ENCODE measurements around the gene MED28.

The MED28 gene

GRCh38 chr4:17584521-17585213, 29.8 kb upstream of the MED28 start:
- DNase-seq (ENCODE audit: extremely low spot score): no peak
- TF ChIP-seq ZNF384 (IDR thresholded peaks at IDR 0.05) (no peak), TARDBP (IDR thresholded peaks at IDR 0.05) (no peak), LEF1 (IDR thresholded peaks at IDR 0.05; ENCODE audit: borderline replicate concordance) (no peak)
- POLR2A ChIA-PET: no interaction called here
- CTCF ChIA-PET: no interaction called here

- TF ChIP-seq BHLHE40 (IDR thresholded peaks at IDR 0.05; ENCODE audit: borderline replicate concordance): no peak
- TF ChIP-seq ARNT (IDR thresholded peaks at IDR 0.05): no peak
- TF ChIP-seq PKNOX1 (IDR thresholded peaks at IDR 0.05): no peak
- no peak for TF ChIP-seq SP1 (IDR thresholded peaks at IDR 0.05)
- TF ChIP-seq L3MBTL2 (conservative IDR thresholded peaks at IDR 0.05): no peak
- TF ChIP-seq ELF4 (IDR thresholded peaks at IDR 0.05): no peak
- TF ChIP-seq FOXM1 (IDR thresholded peaks at IDR 0.05; ENCODE audit: borderline replicate concordance): no peak
- TF ChIP-seq ZNF384 (IDR thresholded peaks at IDR 0.05): no peak
- TF ChIP-seq FOXK2 (IDR thresholded peaks at IDR 0.05): no peak
- ChIA-PET POLR2A (no interaction called here), CTCF (interaction anchor here (0.7 kb wide), 1 partner anchor 22 kb away, joined by 4 read pairs; no protein-coding TSS in a partner anchor)
- DNase-seq (ENCODE audit: extremely low spot score): no peak
These were observed 27.2 kb upstream of the MED28 start for GRCh38 chr4:17587094-17587822.

GRCh38 chr4:17589355-17589754, 25.1 kb upstream of the MED28 start:
- ChIA-PET POLR2A (no interaction called here), CTCF (no interaction called here)
- TF ChIP-seq SUZ12 (IDR thresholded peaks at IDR 0.05) (no peak), SP1 (IDR thresholded peaks at IDR 0.05) (no peak), L3MBTL2 (conservative IDR thresholded peaks at IDR 0.05) (no peak), BHLHE40 (IDR thresholded peaks at IDR 0.05; ENCODE audit: borderline replicate concordance) (no peak), PKNOX1 (IDR thresholded peaks at IDR 0.05) (no peak), ARNT (IDR thresholded peaks at IDR 0.05) (no peak), ELF4 (IDR thresholded peaks at IDR 0.05) (no peak), FOXA1 (IDR thresholded peaks at IDR 0.05) (no peak), LEF1 (IDR thresholded peaks at IDR 0.05; ENCODE audit: borderline replicate concordance) (no peak), FOXM1 (IDR thresholded peaks at IDR 0.05; ENCODE audit: borderline replicate concordance) (no peak), CTBP1 (IDR thresholded peaks at IDR 0.05; ENCODE audit: borderline replicate concordance) (no peak), NFRKB (IDR thresholded peaks at IDR 0.05) (no peak), FOXK2 (IDR thresholded peaks at IDR 0.05) (no peak), HDGF (IDR thresholded peaks at IDR 0.05; ENCODE audit: borderline replicate concordance) (no peak), ZNF384 (IDR thresholded peaks at IDR 0.05) (no peak), TARDBP (IDR thresholded peaks at IDR 0.05) (no peak)
- no peak for DNase-seq (ENCODE audit: extremely low spot score)

- TF ChIP-seq L3MBTL2 (conservative IDR thresholded peaks at IDR 0.05): no peak
- TF ChIP-seq BHLHE40 (IDR thresholded peaks at IDR 0.05; ENCODE audit: borderline replicate concordance): no peak
- TF ChIP-seq PKNOX1 (IDR thresholded peaks at IDR 0.05): no peak
- no peak for TF ChIP-seq ZNF384 (IDR thresholded peaks at IDR 0.05)
- TF ChIP-seq LEF1 (IDR thresholded peaks at IDR 0.05; ENCODE audit: borderline replicate concordance): no peak
- TF ChIP-seq HDGF (IDR thresholded peaks at IDR 0.05; ENCODE audit: borderline replicate concordance): no peak
- TF ChIP-seq FOXK2 (IDR thresholded peaks at IDR 0.05): no peak
- TF ChIP-seq NFRKB (IDR thresholded peaks at IDR 0.05): no peak
- TF ChIP-seq TARDBP (IDR thresholded peaks at IDR 0.05): no peak
- TF ChIP-seq FOXM1 (IDR thresholded peaks at IDR 0.05; ENCODE audit: borderline replicate concordance): no peak
- TF ChIP-seq SP1 (IDR thresholded peaks at IDR 0.05): no peak
- TF ChIP-seq ARNT (IDR thresholded peaks at IDR 0.05): no peak
- no peak for TF ChIP-seq SUZ12 (IDR thresholded peaks at IDR 0.05)
- no peak for TF ChIP-seq CTBP1 (IDR thresholded peaks at IDR 0.05; ENCODE audit: borderline replicate concordance)
- TF ChIP-seq ELF4 (IDR thresholded peaks at IDR 0.05): no peak
- POLR2A ChIA-PET: interaction anchor here (1.0 kb wide), 1 partner anchor 19 kb away, joined by 3 read pairs; the partner anchor contains the start of gene LAP3
- CTCF ChIA-PET: interaction anchor here (0.6 kb wide), 1 partner anchor 13 kb away, joined by 3 read pairs; no protein-coding TSS in a partner anchor
- no peak for DNase-seq (ENCODE audit: extremely low spot score)
These were observed 18.9 kb upstream of the MED28 start for GRCh38 chr4:17595471-17596005.

- POLR2A ChIA-PET: no interaction called here
- TF ChIP-seq SUZ12 (IDR thresholded peaks at IDR 0.05) (no peak), PKNOX1 (IDR thresholded peaks at IDR 0.05) (no peak), TARDBP (IDR thresholded peaks at IDR 0.05) (no peak), FOXA1 (IDR thresholded peaks at IDR 0.05) (no peak), FOXM1 (IDR thresholded peaks at IDR 0.05; ENCODE audit: borderline replicate concordance) (no peak), LEF1 (IDR thresholded peaks at IDR 0.05; ENCODE audit: borderline replicate concordance) (no peak), FOXK2 (IDR thresholded peaks at IDR 0.05) (no peak), ELF4 (IDR thresholded peaks at IDR 0.05) (no peak), BHLHE40 (IDR thresholded peaks at IDR 0.05; ENCODE audit: borderline replicate concordance) (no peak), NFRKB (IDR thresholded peaks at IDR 0.05) (no peak), CTBP1 (IDR thresholded peaks at IDR 0.05; ENCODE audit: borderline replicate concordance) (no peak), L3MBTL2 (conservative IDR thresholded peaks at IDR 0.05) (no peak), SP1 (IDR thresholded peaks at IDR 0.05) (no peak), ZNF384 (IDR thresholded peaks at IDR 0.05) (no peak), ARNT (IDR thresholded peaks at IDR 0.05) (no peak), HDGF (IDR thresholded peaks at IDR 0.05; ENCODE audit: borderline replicate concordance) (no peak)
- CTCF ChIA-PET: no interaction called here
- DNase-seq (ENCODE audit: extremely low spot score): peak; percentile 23
These were observed 16.9 kb upstream of the MED28 start for GRCh38 chr4:17597517-17597916.
